H1 (cell line): ENCODE measurements around the gene MAS1. TPM values are rescaled to one million over a fixed set of nuclear protein-coding genes. Genes with fewer than 3 reads are reported as not detected.

ENCODE experiments used
- ATF3 ChIP-seq: IDR thresholded peaks from 2 replicates; pipeline ENCODE4 v1.6.1; 2011; ENCODE audit warnings: low read depth, mild to moderate bottlenecking, low read length; ENCODE audit not compliant: insufficient read depth
- CHD1 ChIP-seq: IDR thresholded peaks from 2 replicates; pipeline ENCODE4 v1.6.1; 2012; ENCODE audit warnings: low read depth, low read length, improper control_type of control experiment
- RNF2 ChIP-seq: fragments of 200-900, 300-1000 bp; sonication (generic); IDR thresholded peaks from 2 replicates; pipeline ENCODE4 v1.7.1; 2016; ENCODE audit warnings: borderline replicate concordance, low read depth, mild to moderate bottlenecking, antibody characterized with exemption, low read length; ENCODE audit not compliant: poor library complexity, severe bottlenecking; ENCODE audit errors: missing control alignments
- SIN3A ChIP-seq, 2 experiments: IDR thresholded peaks in 1 of 2; conservative IDR thresholded peaks in 1 of 2; 2 replicates each; pipeline ENCODE4 v1.6.1; 2011 to 2012; ENCODE audit warnings: low read length in 2 of 2, improper control_type of control experiment in 1 of 2, low read depth in 1 of 2, mild to moderate bottlenecking in 1 of 2
- SP4 ChIP-seq: IDR thresholded peaks from 2 replicates; pipeline ENCODE4 v1.6.1; 2012; ENCODE audit warnings: low read length, inconsistent platforms
- SUZ12 ChIP-seq: fragments of 200-600 bp; sonication (generic); IDR thresholded peaks from 2 replicates; pipeline ENCODE4 v1.6.1; 2012; ENCODE audit warnings: mild to moderate bottlenecking, inconsistent platforms, low read length, moderate library complexity, mixed read lengths
- polyA plus RNA-seq, 7 experiments: library from polyadenylated mRNA; depleted of rRNA in 3 of 7; stranded (reverse) in 5 of 7; unstranded in 2 of 7; fragments of >200 nt in 5 of 7; fragments of 200-250 nt in 2 of 7; gene quantifications; 1 replicate in 5 of 7; 2 replicates in 1 of 7; 4 replicates in 1 of 7; pipeline versions ENCODE4 v1.2.1 to v1.2.3, GENCODE V29; 2011 to 2013; ENCODE audit warnings: missing spikeins in 2 of 7, mixed read lengths in 2 of 7
- total RNA-seq: library from RNA; stranded (reverse); fragmentation: NEBNext Ultra II Directional; extraction: Animal tissue kit (Norgen Biotek cat#: 25700); gene quantifications from 2 replicates; pipeline ENCODE4 v1.2.1, GENCODE V29; 2021

Gene MAS1
- total and polyA plus RNA-seq, 2 of the 8 experiments (the other 6 are each of a cell fraction or from before 2014, with no cell fraction given), result 0.02 TPM; not detected in 1

- no peak for TF ChIP-seq SUZ12
- no peak for TF ChIP-seq ATF3
- TF ChIP-seq CHD1, result no peak
- TF ChIP-seq RNF2, result no peak
- TF ChIP-seq SIN3A (conservative IDR thresholded peaks at IDR 0.05 in 1 of 2, IDR thresholded peaks at IDR 0.05 in 1 of 2; ENCODE audit: low read depth in 1 of 2, low read length in 2 of 2), result no peak
- TF ChIP-seq SP4, result no peak
These were observed 35.8 kb upstream of the MAS1 start (continued) for GRCh38 chr6:159854959-159855358.
